ELR (cell line): ENCODE results near the gene ARMC9.
"Not testable (repeated sequence)": the region's sequence is repeated elsewhere in the genome, so short reads cannot be mapped to it uniquely, and the experiment has no call there.

Experiments
- DNase-seq: peaks from one replicate; pipeline ENCODE4 v3.0.0-alpha.2; 2015; ENCODE audit warnings: low read depth

ARMC9 gene

DNA sequence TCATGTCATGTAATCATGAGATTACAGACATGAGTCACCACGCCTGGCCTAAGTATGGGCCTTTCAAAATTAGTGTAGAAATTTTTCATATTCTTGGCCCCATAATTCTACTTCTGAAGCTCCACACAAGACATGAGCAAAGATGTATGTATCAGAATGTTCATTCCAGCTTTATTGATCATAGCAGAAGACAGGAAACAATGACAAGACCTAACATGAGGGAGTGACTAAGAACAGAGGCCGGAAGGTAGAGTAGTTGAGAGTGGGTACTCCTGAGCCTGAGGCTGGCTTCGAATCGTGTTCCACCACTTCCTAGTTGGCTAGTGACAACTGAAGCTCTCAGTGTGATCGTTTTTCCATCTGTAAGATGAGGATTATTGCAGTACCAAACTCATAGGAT lies 89.3 kb downstream of the ARMC9 start:
- peak; percentile 62 for DNase-seq

DNA sequence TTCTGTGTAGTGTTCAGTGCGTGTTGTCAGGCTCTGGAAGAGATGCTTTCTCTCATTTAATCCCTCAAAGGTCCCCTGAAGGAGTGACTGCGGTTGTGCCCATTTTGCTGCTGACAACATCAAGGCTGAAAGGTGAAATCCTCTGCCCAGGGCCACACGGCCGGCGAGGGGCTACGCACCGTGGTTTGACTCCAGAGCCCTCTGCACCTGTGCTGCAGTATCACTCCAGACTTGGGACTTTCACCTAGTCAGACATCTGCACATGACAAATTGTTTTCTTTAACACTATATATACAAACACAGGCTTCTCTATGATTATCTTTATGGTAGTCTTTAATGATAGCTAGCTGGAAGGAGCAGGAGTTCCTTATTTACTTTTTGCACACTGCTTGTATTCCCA lies 90.2 kb downstream of the ARMC9 start:
- no peak for DNase-seq

DNA sequence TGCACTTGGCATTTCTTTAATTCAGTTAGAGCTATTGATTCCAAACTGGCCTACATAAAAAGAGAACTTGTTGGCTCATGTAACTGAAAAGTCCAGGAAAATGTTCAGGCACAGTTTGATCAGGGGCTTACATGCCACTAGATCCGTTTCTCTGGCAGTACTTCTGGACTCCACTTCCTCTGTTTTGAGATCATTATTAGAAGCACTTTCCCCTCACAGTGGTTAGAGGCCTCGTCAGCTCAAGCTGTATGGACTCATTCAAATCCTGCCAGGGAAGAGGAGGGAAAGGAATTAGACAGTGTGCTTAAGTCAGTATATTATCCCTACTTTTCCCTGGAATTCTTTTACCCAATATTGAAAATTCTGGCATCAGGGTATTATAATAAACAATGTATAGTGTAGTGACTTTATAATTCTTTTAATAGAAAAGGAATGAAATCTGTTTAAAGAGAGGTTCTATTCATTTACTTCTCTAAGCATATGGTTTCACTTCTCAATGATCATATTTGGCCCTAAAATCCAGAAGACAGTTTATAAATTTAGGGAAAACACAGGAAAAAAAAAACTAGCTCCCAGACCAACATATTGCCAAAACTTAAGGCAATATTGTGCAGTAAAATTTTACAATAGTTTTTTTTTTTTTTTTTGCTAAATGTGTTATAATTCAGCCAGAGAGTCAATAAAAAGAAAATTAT lies 92.0 kb downstream of the ARMC9 start:
- DNase-seq, result no peak

- no peak for DNase-seq
These were observed 94.2 kb downstream of the ARMC9 start for GRCh38 chr2:231292472-231293134.

- DNase-seq, result no peak
These were observed 94.7 kb downstream of the ARMC9 start for GRCh38 chr2:231293163-231293562.

- DNase-seq, result no peak
These were observed 95.7 kb downstream of the ARMC9 start for GRCh38 chr2:231294116-231294515.

GRCh38 chr2:231294571-231295362 lies 96.3 kb downstream of the ARMC9 start:
- DNase-seq, result peak; percentile 13

DNA sequence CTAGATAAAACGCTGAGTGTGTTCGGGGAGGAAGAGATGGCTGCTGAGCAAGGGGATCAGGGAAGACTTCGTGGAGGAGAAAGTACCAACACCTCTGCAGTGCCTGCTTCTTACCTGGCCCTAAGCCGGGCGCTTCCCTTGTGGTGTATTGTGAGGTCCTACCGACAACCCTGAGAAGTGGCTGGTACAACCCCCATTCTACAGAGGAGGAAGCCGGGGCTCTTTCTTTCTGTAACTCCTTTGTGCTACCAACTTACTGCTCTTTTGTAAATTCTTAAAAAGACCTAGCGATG lies 96.9 kb downstream of the ARMC9 start:
- DNase-seq, result no peak

DNA sequence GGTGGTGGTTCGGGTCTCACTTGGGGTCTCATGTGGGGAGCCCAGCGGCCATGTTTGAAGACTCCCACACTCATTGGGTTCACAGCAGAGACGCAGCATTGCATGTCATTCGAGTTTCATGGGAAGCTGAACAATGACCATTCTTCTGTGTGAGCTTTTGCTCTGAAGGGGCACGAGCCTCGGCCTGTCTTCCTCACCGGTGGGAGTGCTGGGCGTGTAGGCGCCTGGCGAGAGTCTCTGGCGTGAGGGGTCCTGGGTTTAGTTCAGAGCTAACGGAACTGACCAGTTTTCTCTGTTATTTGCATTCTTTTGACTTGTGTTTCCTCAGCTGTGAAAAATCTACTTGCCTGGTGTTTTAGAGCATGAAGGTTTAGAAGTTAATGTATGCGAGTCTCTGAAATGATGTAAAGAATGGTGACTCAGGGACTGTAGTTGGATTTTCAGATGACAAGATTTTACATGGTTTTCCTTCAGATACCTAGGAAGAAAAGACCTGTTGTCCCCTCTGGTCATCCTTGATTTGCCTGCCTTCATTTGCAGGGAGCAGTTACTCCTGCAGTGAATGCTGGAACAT lies 98.1 kb downstream of the ARMC9 start:
- DNase-seq, result peak; percentile 19

DNA sequence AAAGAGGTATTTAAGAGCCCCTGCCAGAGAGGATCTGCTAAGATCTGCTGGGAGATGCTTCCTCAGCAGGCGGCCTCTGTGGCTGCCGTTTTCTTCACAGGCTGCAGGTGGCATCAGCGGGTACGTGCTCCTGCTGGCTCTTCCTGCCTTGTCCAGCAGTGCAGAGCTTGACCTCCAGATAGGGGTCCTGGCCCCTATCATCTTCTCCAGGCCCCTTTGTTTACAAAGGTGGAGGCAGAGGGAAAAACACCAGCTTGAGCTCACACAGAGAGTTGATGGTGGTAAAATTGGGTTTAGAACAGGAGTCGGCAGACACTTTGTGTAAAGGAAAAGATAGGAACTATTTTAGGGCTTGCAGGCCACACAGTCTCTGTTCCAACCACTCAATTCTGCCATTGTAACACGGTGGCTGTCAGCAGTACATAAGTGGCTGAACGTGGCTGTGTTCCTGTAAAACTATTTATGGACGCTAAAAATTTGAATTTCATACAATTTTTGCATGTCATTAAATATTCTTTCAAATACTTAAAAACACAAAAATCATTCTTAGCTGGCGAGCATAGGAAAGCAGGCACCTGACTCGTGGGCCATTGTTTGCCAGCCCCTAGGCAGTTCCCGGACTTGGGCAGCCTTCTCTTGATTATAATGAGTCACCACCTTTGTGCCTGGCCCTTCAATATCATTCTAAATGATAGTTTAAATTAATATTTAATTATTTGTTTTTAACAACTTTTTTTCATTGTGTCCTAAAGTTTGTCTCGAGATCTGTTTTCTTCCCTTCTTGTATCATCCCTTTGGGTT lies 98.9 kb downstream of the ARMC9 start:
- peak; percentile 74 for DNase-seq

DNA sequence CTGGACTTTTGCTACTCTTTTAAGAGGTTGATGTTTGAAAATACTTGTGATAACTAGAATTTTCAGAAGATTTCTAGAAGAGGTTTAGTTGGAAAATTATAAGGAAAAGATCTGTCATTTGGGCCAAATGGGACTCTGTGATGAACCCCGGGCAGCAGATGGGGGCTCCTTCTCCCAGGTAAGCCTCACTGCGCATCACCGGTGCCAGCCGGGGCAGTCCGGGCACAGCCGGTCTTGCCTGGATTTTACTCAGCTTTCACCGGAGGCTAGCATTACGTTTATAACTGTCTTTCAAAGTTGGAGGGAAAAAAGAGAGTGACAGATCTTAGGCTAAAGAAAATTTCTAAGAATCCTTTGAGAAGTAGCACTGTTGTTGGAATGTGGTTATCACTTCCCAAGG lies 99.7 kb downstream of the ARMC9 start:
- DNase-seq, result no peak

DNA sequence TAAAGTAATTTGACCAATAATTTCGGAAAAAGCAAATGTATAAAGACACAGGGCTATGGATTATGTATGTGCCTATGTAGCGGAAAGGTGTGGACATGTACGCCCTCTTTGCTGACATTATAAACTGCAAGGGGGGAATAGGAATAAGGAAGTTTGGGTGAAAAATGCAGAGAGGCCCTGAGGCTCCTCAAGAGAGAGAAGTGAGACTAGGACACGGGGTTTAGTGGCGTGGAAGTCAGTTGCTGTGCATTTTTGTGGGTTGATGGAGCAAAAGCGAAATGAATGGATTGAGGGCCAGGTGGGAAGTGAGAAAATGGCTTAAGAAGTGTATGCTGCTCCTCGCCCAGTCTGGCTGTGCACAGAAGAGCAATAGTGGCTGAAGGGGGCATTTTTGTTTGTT lies 100.8 kb downstream of the ARMC9 start:
- DNase-seq, result no peak

DNA sequence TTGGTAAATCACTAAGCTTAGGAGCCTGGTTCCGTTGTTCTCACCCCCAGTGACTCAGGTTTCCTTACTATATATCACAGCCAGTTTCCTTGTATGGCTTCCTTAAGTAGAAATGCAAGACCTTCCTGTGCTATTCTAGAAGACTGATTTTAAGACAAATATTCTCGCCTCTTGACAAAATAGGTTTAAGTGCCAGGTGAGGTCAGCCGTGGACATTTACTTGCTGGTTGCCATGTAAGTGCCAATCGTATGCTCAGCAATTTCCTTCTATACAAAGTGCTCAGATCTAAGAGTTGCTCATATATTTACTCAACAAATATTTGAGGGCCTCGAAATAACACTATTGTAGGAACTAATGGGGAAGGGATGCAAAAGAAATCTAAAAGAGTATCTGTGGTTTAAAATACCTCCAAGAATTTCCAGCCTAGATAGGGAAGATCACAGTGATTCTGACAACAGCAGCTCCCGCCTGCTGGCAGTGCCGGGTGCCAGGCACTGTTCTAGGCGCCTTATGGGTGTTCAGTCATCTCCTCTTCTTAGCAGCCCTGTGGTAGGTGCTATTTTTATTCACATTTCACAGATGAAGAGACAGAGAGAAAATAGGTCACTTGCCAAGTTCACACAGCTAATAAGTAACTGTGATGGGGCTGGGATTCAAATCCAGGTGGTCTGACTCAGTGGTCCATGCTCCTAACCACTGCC lies 101.7 kb downstream of the ARMC9 start:
- no peak for DNase-seq

- DNase-seq, result no peak
These were observed 102.3 kb downstream of the ARMC9 start for GRCh38 chr2:231300722-231301076.

DNA sequence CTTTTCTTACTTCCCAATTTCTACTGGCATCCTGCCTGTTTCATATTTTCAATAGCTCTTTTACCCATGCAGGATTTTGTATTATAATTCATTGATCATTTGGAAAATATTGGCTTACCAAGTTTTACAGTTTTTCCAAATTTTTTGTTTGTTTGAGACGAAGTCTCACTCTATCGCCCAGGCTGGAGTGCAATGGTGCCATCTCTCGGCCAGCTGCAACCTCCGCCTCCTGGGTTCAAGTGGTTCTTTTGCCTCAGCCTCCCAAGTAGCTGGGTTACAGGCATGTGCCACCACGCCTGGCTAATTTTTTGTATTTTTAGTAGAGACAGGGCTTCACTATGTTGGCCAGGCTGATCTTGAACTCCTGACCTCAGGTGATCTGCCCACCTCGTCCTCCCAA lies 105.8 kb downstream of the ARMC9 start:
- DNase-seq, result not testable (repeated sequence)

- DNase-seq, result no peak
These were observed 106.8 kb downstream of the ARMC9 start for GRCh38 chr2:231305221-231305620.

DNA sequence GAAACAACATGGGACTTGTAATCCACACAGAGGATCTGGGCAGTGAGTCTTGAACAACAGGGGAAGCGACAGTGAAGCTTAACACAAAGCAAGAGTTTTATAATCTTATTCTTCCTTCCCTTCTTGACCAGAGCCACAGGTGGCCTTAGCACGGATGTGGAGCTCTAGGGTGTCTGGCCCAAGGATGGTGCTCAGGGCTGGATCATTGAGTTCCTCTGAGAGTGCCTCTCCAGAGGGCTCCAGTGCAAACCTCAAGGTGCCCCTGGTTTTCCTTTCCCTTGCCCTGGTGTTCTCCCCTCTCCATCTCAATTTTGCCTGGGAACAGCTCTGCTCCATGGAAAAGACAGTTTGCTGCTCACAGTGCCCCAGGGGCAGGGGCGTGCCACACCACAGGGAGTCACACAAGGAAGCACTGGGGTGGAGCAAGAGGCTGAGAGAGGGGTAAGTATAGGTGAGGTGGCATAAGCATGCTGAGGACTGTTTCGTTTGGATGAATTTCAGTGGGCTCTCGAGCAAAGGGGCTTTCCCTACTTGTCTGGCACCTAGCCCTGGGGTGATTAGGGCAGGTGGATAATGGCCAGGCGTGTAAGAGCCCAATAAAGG lies 108.5 kb downstream of the ARMC9 start:
- DNase-seq, result no peak

DNA sequence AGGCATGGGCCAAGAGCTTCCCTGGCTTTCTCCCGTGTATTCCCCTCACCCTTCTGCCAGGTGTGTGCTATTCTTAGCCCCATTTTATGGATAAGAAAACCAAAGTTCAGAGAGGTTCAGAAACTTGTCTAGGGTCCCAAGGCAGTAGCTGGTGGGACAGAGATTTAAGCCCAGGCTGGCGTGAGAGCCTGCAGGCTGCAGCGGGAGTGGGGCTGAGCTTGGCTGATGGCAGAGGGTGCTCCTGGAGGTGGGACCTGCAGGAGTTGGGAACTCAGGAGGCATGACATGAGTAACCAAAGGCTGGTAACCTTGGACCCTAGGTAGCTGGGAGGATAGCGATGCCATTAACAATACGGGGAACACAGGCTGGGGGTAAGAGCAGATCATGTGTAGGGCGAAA lies 109.8 kb downstream of the ARMC9 start:
- DNase-seq, result no peak

- peak; percentile 62 for DNase-seq
These were observed 110.4 kb downstream of the ARMC9 start for GRCh38 chr2:231308631-231309428.

GRCh38 chr2:231312066-231312465 lies 113.6 kb downstream of the ARMC9 start:
- DNase-seq, result no peak
